GM19239 (cell line): ENCODE data around the gene ENPP6.

Experiments
- DNase-seq: peaks from one replicate; pipeline ENCODE4 v3.0.0; 2011; ENCODE audit warnings: low spot score; ENCODE audit not compliant: insufficient read length
- FAIRE-seq: peaks from 2 replicates; lab custom pipeline; 2011; peaks lifted over from hg19 to GRCh38; lab: Jason Lieb, UNC

ENPP6 gene

GRCh38 chr4:184114431-184114830, 103.2 kb downstream of the ENPP6 start:
- DNase-seq (no peak), FAIRE-seq (no peak)

- FAIRE-seq (no peak), DNase-seq (no peak)
Observed at GRCh38 chr4:184112006-184112550, 105.6 kb downstream of the ENPP6 start.

GRCh38 chr4:184111233-184111832, 106.3 kb downstream of the ENPP6 start:
- DNase-seq = no peak
- FAIRE-seq = no peak

GRCh38 chr4:184110452-184111224, 107.0 kb downstream of the ENPP6 start:
- FAIRE-seq (no peak), DNase-seq (no peak)

GRCh38 chr4:184108006-184108501, 109.6 kb downstream of the ENPP6 start:
- DNase-seq (no peak), FAIRE-seq (no peak)

- FAIRE-seq (no peak), DNase-seq (no peak)
Observed at GRCh38 chr4:184104419-184105101, 113.1 kb downstream of the ENPP6 start.

GRCh38 chr4:184103527-184104264, 114.0 kb downstream of the ENPP6 start:
- DNase-seq (no peak), FAIRE-seq (no peak)

- DNase-seq = no peak
- no peak for FAIRE-seq
Observed at GRCh38 chr4:184102927-184103326, 114.7 kb downstream of the ENPP6 start.

GRCh38 chr4:184102488-184102887, 115.2 kb downstream of the ENPP6 start:
- FAIRE-seq = no peak
- DNase-seq = no peak

- DNase-seq = no peak
- no peak for FAIRE-seq
Observed at GRCh38 chr4:184101711-184102110, 116.0 kb downstream of the ENPP6 start.

- peak; percentile 33 for FAIRE-seq
- DNase-seq = peak; percentile 59
Observed at GRCh38 chr4:184100297-184100885, 117.3 kb downstream of the ENPP6 start.

- DNase-seq = no peak
- no peak for FAIRE-seq
Observed at GRCh38 chr4:184099535-184099966, 118.1 kb downstream of the ENPP6 start.

GRCh38 chr4:184099000-184099399, 118.7 kb downstream of the ENPP6 start:
- no peak for DNase-seq
- FAIRE-seq = no peak

GRCh38 chr4:184097815-184098214, 119.9 kb downstream of the ENPP6 start:
- FAIRE-seq (no peak), DNase-seq (no peak)

GRCh38 chr4:184097241-184097605, 120.5 kb downstream of the ENPP6 start:
- DNase-seq = peak; percentile 25

GRCh38 chr4:184096561-184097240, 121.0 kb downstream of the ENPP6 start:
- DNase-seq = no peak
- FAIRE-seq = no peak

More at GRCh38 chr4:184097241-184097605, 120.5 kb downstream of the ENPP6 start:
- FAIRE-seq = peak; percentile 72

- FAIRE-seq (no peak), DNase-seq (no peak)
Observed at GRCh38 chr4:184094532-184095159, 123.0 kb downstream of the ENPP6 start.

- no peak for DNase-seq
- FAIRE-seq = no peak
Observed at GRCh38 chr4:184091986-184092385, 125.7 kb downstream of the ENPP6 start.

GRCh38 chr4:184090571-184090970, 127.1 kb downstream of the ENPP6 start:
- no peak for FAIRE-seq
- no peak for DNase-seq
